Occipital lobe (tissue), 2 donors: Measurements from ENCODE around the gene NFE2L3. TPM values are rescaled to one million over a fixed set of nuclear protein-coding genes. Genes with fewer than 3 reads are reported as not detected.
"Not testable (repeated sequence)": the region's sequence is repeated elsewhere in the genome, so short reads cannot be mapped to it uniquely, and the experiment has no call there.

Experiments
- DNase-seq: peaks from one replicate; lab custom pipeline; 2025; lab: John Stamatoyannopoulos, UW
- total RNA-seq: library from RNA; depleted of rRNA; stranded (reverse); fragments of >200 nt; gene quantifications from one replicate; pipeline ENCODE4 v1.2.3, GENCODE V29; 2014

NFE2L3 gene
- total RNA-seq, 1 donor from 2014 or later: 19.2 TPM

DNA sequence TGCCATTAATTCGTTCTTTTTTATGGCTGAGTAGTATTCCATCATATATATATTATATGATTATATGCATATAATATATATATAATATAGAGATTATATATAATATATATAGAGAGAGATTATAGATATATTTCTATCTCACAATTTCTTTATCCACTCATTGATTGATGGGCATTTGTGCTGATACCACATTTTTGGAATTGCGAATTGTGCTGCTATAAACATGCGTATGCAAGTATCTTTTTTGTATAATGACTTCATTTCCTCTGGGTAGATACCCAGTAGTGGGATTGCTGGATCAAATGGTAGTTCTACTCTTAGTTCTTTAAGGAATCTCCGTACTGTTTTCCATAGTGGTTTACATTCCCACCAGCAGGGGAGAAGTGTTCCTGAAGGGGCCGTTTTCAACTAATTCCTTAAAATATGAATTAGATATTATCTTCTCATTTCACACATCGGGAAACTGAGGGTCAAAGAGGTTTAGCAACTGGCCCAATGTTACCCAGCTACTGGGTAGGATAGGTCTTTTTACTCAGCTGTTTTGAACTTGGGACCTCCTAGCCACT, 16.5 kb downstream of the NFE2L3 start:
- DNase-seq: no peak

DNA sequence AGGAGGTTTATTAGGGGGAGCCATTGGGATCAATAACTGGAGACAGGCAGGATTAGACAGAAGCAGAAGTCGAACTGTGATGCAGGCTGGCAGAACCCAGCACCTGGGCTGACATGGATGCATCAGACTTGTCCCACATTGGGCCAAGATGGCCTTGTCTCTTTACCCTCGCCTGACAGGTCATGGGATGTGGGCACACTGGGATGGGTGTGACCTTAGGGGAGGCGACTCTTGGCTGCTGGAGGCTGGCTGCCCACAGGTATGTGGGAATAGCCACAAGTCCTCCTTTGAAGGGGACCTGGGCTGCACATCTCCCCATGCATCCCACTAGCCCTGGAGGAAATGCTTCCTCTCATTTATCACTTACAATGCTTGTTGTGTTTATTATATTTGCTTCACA, 17.3 kb downstream of the NFE2L3 start:
- no peak for DNase-seq

- no peak for DNase-seq
Measured at GRCh38 chr7:26170663-26171062, 18.7 kb downstream of the NFE2L3 start.

DNA sequence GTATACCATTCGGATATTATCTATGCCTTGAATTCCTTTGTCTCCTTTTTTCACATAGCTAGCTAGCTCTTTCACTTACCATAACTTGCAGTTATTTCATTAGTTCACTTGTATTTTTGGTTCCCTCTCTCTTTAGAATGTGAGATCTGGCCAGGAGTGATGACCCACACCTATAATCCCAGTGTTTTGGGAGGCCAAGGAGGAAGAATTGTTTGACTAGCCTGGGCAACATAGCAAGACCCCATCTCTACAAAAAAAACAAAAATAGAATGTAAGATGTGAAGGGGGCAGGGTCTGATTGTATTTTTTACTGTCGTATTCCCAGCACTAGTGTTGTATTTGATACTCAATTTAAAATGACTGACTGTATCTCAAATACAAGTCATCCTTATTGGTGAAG, 19.6 kb downstream of the NFE2L3 start:
- DNase-seq: no peak

- no peak for DNase-seq
Measured at GRCh38 chr7:26172048-26172447, 20.1 kb downstream of the NFE2L3 start.

DNA sequence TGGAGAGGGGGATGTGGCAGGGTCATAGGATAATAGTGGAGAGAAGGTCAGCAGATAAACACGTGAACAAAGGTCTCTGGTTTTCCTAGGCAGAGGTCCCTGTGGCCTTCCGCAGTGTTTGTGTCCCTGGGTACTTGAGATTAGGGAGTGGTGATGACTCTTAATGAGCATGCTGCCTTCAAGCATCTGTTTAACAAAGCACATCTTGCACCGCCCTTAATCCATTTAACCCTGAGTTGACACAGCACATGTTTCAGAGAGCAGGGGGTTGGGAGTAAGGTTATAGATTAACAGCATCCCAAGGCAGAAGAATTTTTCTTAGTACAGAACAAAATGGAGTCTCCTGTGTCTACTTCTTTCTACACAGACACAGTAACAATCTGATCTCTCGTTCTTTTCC, 23.9 kb downstream of the NFE2L3 start:
- DNase-seq: not testable (repeated sequence)

DNA sequence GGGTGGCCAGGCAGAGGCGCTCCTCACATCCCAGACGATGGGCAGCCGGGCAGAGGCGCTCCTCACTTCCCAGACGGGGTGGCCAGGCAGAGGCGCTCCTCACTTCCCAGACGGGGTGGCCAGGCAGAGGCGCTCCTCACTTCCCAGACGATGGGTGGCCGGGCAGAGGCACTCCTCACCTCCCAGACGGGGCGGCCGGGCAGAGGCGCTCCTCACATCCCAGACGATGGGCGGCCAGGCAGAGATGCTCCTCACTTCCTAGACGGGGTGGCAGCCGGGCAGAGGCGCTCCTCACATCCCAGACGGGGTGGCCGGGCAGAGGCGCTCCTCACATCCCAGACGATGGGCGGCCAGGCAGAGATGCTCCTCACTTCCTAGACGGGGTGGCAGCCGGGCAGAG, 24.7 kb downstream of the NFE2L3 start:
- DNase-seq: not testable (repeated sequence)

DNA sequence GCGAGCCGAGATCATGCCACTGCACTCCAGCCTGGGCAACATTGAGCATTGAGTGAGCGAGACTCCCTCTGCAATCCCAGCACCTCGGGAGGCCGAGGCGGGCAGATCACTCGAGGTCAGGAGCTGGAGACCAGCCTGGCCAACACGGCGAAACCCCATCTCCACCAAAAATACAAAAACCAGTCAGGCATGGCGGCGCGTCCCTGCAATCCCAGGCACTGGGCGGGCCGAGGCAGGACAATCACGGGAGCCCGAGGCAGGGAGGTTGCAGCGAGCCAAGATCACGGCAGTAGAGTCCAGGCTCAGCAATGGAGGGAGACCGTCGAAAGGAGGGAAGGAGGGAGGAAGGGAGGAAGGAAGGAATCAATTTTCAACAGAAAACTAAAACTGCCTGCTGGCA, 25.3 kb downstream of the NFE2L3 start:
- not testable (repeated sequence) for DNase-seq

- no peak for DNase-seq
Measured at GRCh38 chr7:26178272-26178960, 26.4 kb downstream of the NFE2L3 start.

DNA sequence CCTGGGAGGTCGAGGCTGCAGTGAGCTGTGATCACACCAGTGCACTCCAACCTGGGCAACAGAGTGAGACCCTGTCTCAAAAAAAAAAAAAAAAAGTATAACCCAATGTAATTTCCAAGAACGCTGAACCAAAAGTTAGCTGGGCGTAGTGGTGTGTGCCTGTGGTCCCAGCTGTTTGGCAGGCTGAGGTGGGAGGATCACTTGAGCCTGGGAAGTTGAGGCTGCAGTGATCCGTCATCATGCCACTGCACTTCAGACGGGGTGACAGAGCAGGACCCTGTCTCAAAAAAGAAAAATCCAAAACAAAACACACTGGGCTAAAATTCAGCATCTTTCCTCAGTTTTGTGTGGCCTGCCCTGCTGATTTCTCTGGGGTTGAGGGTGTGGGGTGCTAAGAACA, 27.4 kb downstream of the NFE2L3 start:
- DNase-seq: no peak

DNA sequence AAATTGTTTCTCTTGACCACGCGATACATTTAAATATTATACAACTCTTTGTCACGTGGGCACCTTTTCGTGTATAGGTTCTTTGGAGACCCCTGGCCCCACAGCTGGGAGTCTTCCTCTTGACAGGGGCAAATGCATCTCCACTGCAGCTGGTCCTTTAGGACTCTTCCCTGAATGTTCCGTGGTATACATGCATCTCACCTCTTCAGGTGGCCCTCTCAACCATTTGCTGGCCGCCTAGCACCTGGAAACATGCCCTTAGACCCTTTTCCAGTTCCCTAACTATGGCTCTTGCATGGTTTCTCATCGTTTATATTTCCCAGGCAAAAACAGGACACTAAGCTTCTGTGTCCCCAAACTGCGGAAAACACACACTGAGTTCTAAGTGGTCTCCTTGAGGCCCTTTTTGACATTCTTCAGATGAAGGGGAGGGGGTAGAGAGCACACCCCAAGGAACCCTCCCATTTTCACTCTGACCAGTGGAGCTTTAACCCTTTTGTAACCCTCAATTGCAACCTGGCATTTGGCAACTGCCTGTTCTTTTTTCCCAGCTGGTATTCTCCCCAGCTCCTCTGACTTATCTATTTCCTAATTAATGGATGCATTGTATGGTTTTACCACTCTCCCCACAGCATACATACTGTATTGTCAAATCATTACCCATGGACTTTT, 28.0 kb downstream of the NFE2L3 start:
- DNase-seq: no peak

DNA sequence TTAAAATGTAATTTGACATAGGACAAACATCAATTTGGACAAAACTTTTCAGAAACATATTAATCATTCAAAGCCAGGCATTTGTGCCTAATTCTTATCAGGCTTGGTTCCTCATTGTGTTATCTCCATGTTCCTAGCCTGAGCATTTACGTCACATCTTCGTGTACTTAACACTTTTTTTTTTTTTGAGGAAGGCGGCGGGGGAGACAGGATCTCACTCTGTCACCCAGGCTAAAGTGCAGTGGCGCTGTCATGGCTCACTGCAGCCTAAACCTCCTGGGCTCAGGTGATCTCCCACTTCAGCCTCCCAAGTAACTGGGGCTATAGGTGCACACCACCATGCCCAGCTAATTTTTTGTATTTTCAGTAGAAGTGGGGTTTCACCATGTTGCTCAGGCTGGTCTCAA, 28.8 kb downstream of the NFE2L3 start:
- no peak for DNase-seq

DNA sequence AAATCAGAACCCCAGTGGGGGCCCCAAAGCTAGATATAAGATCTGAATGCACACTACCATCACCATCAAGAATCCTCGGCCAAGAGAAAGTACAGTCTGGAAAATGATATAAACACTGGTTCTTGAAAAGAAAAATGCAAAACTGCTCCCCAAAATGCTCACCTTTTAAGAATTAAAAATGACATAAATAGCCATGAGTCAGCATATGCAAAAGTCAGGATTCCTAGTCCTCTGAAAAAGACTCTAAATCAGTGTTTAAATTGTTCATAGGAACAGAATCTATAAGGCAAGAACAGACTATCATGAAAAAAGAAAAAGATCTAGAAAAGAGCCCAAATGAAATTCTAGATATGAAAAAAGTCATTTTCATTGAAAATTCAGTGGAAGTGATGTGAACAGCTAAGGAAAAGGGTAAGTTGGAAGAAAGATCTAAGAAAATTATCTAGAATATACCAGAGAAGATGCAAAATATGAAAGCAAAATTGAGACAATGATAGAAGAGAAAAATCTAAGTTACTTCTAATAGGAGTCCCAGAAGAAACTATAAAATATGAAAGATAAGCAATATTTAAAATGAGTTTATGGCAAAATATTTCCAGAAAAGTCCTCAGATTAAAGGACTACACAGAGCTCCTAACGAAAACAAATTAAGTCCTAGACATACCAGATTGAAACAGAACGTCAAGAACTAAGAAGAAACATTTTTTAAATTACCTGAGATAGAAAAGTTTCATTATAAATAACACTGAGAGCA, 29.7 kb downstream of the NFE2L3 start:
- DNase-seq: no peak

DNA sequence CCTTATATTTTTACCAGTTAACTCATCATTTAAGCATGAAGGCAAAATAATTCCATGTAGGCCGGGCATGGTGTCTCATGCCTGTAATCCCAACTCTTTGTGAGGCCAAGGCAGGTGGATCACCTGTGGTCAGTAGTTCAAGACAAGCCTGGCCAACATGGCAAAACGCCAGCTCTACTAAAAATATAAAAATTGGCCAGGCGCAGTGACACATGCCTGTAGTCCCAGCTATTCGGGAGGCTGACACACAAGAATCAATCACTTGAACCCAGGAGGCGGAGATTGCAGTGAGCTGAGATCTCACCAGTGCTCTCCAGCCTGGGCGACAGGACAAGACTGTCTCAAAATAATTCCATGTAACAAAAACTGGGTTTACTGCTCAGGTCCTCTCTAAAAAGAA, 30.3 kb downstream of the NFE2L3 start:
- no peak for DNase-seq

DNA sequence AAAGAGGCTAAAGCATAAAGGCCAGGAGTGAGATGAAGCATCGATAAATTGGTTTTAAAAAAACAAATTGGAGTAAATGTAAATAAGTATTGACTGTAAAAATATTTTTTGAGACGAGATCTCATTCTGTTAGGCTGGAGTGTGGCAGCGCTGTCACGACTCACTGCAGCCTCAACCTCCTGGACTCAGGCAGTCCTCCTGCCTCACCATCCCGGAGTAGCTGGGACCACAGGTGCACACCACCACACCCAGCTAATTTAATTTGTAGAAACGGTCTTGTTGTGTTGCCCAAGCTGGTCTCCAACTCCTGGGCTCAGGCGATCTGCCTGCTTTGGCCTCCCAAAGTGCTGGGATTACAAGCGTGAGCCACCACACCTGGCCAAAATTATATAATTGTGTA, 30.7 kb downstream of the NFE2L3 start:
- no peak for DNase-seq

- DNase-seq: no peak
Measured at GRCh38 chr7:26183545-26184280, 31.7 kb downstream of the NFE2L3 start.

DNA sequence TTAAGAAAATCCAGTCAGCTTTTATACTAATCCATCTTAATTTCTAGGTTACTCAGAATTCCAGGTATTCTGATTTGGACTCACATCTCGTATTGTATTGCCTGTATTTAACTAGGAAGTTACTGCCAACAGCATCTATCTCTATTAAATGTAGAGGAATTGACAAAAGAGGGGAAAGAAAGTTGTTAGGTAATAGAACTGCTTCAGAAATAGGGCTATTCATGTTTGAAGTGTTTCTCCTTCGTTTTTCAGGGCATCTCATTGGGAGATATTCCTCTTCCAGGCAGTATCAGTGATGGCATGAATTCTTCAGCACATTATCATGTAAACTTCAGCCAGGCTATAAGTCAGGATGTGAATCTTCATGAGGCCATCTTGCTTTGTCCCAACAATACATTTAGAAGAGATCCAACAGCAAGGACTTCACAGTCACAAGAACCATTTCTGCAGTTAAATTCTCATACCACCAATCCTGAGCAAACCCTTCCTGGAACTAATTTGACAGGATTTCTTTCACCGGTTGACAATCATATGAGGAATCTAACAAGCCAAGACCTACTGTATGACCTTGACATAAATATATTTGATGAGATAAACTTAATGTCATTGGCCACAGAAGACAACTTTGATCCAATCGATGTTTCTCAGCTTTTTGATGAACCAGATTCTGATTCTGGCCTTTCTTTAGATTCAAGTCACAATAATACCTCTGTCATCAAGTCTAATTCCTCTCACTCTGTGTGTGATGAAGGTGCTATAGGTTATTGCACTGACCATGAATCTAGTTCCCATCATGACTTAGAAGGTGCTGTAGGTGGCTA, 32.5 kb downstream of the NFE2L3 start:
- DNase-seq: not testable (repeated sequence)

DNA sequence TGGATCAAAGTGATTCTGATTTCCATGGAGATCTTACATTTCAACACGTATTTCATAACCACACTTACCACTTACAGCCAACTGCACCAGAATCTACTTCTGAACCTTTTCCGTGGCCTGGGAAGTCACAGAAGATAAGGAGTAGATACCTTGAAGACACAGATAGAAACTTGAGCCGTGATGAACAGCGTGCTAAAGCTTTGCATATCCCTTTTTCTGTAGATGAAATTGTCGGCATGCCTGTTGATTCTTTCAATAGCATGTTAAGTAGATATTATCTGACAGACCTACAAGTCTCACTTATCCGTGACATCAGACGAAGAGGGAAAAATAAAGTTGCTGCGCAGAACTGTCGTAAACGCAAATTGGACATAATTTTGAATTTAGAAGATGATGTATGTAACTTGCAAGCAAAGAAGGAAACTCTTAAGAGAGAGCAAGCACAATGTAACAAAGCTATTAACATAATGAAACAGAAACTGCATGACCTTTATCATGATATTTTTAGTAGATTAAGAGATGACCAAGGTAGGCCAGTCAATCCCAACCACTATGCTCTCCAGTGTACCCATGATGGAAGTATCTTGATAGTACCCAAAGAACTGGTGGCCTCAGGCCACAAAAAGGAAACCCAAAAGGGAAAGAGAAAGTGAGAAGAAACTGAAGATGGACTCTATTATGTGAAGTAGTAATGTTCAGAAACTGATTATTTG, 33.3 kb downstream of the NFE2L3 start:
- DNase-seq: no peak

GRCh38 chr7:26185844-26186180, 33.8 kb downstream of the NFE2L3 start:
- DNase-seq: no peak
